Lower leg skin (tissue), 3 donors: ENCODE results near the gene OR6S1.

Experiments used
- CTCF ChIP-seq, 3 donors: fragments of 450-650 bp; IDR thresholded peaks; one replicate each; pipeline ENCODE4 v1.5.1; 2016; ENCODE audit warnings: antibody characterized with exemption in 3 of 3, mild to moderate bottlenecking in 3 of 3, moderate library complexity in 2 of 3
- POLR2A ChIP-seq, 2 donors: fragments of 450-650 bp; IDR thresholded peaks; one replicate each; pipeline ENCODE4 v1.6.1; 2016 to 2017; ENCODE audit warnings: antibody characterized with exemption in 2 of 2, mild to moderate bottlenecking in 1 of 2, moderate library complexity in 1 of 2

DNA sequence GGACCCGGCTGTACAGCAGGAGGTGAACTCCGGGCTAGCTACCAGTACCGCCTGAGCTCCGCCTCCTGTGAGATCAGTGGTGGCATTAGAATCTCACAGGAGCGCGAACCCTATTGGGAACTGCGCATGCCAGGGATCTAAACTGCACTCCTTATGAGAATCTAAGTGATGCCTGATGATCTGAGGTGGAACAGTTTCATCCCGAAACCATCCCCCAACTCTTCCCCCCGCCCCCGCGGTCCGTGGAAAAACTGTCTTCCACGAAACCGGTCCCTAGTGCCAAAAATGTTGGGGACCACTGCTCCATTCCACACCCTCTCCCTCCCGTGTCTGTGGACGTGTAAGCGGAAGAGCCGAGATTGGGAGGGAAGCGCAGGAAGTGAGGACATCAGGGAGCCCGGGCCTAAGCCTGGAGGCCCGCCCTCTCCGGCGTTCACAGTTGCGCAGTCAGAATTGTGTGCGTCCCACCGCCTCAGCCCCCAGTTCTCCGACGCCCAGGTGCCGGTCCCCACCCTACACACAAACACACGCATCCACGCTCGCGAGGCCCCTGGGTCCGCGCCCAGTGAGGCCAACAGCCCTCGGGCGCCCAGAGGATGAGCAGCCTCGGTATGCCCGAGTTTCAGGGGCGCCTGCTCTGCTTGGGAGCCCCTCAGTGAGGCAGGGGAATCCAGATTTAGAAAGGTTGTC, 41.1 kb upstream of the OR6S1 start:
- no peak for TF ChIP-seq CTCF (IDR thresholded peaks at IDR 0.05)
- peak in 1 of 2 donors; percentile 95 for TF ChIP-seq POLR2A (IDR thresholded peaks at IDR 0.05)
